Measurements from ENCODE around the gene HMCN2. TPM values are rescaled to one million over a fixed set of nuclear protein-coding genes. Genes with fewer than 3 reads are reported as not detected.

HMCN2 gene
- total RNA-seq, 2 donors from 2014 or later, result not detected

DNA sequence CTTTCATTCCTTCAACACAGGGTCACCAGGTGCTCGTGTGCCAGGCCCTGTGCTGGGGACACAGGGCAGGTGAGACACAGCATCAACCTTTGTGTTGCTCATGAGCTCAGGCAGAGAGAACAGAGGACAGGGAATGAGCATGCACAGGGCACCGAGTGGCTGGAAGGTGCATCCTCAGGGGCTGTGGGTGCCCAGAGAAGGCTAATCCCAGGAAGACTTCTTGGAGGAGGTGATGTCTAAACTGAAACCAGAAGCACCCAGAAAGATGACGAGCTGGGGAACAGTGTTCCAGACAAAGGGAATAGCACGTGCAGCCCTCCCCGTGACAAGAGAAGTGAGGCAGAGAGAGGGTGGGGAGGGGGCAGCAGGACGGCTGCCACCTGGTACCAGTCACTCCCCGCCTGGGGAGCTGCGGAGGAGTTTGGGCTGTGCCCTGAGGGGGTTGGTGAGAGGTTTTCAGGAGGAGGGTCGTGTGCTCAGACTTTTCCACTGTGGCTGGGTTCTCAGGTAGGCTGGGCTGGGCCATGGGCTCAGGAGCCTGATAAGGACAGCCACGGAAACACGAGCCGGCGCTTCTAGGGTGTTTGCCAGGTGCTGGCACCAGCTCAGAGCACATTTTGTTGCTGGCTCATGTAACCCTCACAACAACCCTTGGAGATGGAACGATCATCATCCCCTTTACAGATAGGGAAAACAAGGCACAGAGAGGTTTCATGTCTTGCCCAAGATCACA lies 46.0 kb downstream of the HMCN2 start:
- Mint-ChIP-seq H3K9me3 (no peaks in the 10 kb centered on the region), H3K36me3 (ENCODE audit: low read depth) (no peaks in the 10 kb centered on the region), H3K4me3 (no peak overlapping the region), H3K27ac (no peak overlapping the region), H3K4me1 (no peaks in the 10 kb centered on the region), H3K27me3 (peaks cover 8% of the 10 kb centered on the region)
- no peak for ATAC-seq (replicated peaks)

DNA sequence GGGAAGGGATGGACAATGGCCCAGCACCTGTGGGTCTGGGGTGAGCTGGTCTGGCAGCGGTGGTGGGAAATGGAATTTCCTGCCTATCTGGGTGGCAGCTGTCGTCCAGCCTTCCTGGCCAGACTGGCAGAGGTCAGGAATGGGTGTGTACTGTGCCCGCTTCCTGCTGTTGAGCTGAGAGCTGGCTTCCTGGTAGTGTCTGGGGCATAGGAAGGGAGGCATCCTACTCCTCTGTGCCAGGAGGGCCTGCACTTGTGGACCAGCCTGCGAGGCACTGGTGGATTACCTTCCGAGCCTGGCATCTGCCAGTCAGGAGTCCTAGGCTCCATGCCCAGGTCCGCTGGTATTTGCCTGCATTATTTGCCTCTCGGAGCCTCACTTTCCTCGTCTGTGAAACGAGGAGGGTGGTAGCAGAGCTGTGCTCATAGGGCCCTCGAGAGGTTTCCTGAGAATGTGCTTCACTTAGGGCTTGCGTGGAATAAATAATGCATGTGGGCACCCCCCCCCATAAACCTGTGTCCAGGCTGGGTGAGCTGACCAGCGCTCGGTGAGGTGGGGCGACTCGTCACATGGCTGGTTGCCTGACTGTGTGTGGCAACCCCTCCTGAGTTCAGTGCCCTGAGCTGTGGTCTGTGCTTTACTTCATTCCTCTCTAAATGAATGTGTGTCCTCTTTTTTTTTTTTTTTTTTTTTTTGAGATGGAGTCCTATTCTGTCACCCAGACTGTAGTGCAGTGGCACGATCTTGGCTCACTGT lies 47.7 kb downstream of the HMCN2 start:
- H3K4me1 Mint-ChIP-seq, result no peaks in the 10 kb centered on the region
- H3K36me3 Mint-ChIP-seq (ENCODE audit: low read depth), result no peaks in the 10 kb centered on the region
- peaks cover 14% of the 10 kb centered on the region for H3K27me3 Mint-ChIP-seq
- ATAC-seq (replicated peaks), result no peak
- no peaks in the 10 kb centered on the region for H3K9me3 Mint-ChIP-seq
- no peak overlapping the region for H3K27ac Mint-ChIP-seq
- H3K4me3 Mint-ChIP-seq, result no peak overlapping the region

DNA sequence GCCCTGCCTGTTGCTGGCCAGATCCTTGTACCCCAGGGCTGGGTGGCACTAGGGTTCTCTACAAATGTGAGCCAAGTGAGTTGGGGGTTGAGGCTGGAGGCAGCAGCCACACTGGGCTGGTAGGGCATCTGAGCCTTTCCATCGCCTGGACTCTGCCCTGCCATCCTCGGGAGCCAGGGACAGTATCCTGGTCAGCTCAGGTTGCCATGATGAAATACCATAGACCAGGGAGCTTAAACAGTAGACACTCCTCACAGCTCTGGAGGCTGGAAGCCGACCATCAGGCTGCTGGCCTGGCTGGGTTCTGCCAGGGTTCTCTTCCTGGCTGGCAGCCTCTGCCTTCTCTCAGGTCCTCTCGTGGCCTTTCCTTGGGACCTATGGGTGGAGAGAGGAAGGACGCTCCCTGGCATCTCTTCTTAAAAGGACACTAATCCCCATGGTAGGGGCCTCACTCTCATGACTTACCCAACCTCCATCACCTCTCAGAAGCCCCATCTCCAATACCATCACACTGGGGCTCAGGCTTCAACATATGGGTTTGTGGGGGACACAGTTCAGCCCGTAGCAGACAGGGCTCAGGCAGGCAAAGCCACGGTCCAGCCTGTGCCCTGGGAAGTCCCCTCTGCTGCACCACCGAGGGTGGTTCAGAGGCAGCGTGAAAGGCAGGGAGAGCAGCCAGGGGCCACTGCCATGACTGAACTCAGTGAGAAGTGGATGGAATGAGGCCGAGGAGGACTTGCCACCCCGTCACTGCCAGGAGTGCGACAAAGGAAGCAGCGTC lies 50.1 kb downstream of the HMCN2 start:
- no peak for ATAC-seq (replicated peaks)
- H3K27ac Mint-ChIP-seq, result no peak overlapping the region
- H3K4me1 Mint-ChIP-seq, result no peaks in the 10 kb centered on the region
- H3K27me3 Mint-ChIP-seq, result peaks cover 23% of the 10 kb centered on the region
- H3K4me3 Mint-ChIP-seq, result no peak overlapping the region
- H3K9me3 Mint-ChIP-seq, result no peaks in the 10 kb centered on the region
- no peaks in the 10 kb centered on the region for H3K36me3 Mint-ChIP-seq (ENCODE audit: low read depth)

DNA sequence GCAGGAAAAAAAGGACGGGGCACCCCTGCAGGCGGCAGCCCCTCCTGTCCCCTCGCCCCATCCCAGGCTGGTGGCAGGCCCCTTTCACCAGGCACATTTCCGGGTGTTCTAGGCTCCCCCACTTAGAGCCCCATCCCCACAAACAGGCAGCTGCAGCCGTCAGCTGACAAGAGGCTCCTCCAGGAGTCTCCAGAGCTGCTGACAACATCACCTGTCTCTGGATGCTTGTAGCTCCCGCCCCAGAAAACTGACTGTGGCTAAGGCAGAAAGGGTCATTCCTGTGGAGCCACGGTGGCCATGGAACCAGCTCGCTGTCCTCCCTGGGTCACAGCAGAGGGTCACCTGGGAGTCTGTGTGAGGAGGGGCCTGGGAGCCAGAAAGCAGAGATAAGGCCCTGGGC lies 50.9 kb downstream of the HMCN2 start:
- H3K27ac Mint-ChIP-seq, result no peak overlapping the region
- no peaks in the 10 kb centered on the region for H3K36me3 Mint-ChIP-seq (ENCODE audit: low read depth)
- peaks cover 31% of the 10 kb centered on the region for H3K27me3 Mint-ChIP-seq
- no peaks in the 10 kb centered on the region for H3K4me1 Mint-ChIP-seq
- H3K9me3 Mint-ChIP-seq, result no peaks in the 10 kb centered on the region
- H3K4me3 Mint-ChIP-seq, result no peak overlapping the region
- ATAC-seq (replicated peaks), result no peak

DNA sequence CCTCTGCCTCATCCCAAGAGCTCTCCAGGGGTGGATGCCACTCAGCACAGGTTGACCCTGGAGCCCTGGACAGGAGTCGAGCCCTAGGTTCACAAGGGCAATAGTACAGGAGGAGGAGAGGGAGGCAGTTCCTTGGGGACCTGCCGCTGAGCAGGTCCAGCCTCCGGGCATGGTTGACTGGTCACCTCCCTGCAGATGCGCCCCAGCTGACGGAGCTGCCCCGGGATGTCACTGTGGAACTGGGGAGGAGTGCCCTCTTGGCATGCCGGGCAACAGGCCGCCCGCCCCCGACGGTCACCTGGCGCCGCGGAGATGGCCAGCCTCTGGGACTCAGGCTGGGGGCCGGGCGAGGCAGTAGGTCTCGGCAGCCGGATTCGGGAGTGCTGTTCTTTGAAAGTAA lies 53.7 kb downstream of the HMCN2 start:
- H3K27me3 Mint-ChIP-seq, result peaks cover 55% of the 10 kb centered on the region
- no peak overlapping the region for H3K27ac Mint-ChIP-seq
- no peak for ATAC-seq (replicated peaks)
- H3K9me3 Mint-ChIP-seq, result no peaks in the 10 kb centered on the region
- no peaks in the 10 kb centered on the region for H3K36me3 Mint-ChIP-seq (ENCODE audit: low read depth)
- H3K4me1 Mint-ChIP-seq, result no peaks in the 10 kb centered on the region
- no peak overlapping the region for H3K4me3 Mint-ChIP-seq

DNA sequence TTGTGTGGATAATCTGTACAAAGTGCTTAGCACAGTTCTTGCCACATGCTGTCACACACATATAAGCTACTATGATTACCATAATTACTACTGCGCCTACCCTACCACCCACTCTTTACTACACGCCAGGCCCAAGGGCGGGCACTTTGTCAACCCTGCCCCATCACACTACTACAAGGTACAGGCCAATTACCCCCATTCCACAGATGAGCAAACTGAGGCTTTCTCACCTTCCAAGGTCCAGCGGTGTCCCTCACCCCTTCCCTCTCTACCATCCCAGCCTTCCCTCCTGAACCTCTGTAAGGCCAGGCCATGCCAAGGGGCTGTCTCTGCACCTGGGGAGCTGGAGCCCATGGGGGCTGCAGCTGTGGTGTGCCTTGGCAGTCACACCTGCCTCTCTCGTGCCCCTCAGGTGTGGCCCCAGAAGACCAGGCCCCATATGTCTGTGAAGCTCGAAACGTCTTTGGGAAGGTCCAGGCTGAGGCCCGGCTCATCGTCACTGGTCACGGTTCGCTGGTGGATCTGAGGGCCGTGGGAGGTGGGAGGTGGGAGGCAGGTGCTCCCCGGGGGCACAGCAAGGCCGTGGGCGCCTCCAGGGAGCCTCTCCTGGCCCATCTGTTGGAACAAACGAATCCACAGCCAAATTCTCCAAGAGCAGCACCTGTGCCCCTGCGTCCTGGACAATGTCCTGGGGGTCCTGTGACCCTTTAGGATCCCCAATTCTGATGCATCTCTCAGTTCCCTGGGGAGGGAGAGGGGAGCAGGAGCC lies 54.6 kb downstream of the HMCN2 start:
- Mint-ChIP-seq H3K4me1 (no peaks in the 10 kb centered on the region), H3K36me3 (ENCODE audit: low read depth) (no peaks in the 10 kb centered on the region), H3K27ac (no peak overlapping the region), H3K27me3 (peaks cover 55% of the 10 kb centered on the region), H3K9me3 (no peaks in the 10 kb centered on the region), H3K4me3 (no peak overlapping the region)
- no peak for ATAC-seq (replicated peaks)

DNA sequence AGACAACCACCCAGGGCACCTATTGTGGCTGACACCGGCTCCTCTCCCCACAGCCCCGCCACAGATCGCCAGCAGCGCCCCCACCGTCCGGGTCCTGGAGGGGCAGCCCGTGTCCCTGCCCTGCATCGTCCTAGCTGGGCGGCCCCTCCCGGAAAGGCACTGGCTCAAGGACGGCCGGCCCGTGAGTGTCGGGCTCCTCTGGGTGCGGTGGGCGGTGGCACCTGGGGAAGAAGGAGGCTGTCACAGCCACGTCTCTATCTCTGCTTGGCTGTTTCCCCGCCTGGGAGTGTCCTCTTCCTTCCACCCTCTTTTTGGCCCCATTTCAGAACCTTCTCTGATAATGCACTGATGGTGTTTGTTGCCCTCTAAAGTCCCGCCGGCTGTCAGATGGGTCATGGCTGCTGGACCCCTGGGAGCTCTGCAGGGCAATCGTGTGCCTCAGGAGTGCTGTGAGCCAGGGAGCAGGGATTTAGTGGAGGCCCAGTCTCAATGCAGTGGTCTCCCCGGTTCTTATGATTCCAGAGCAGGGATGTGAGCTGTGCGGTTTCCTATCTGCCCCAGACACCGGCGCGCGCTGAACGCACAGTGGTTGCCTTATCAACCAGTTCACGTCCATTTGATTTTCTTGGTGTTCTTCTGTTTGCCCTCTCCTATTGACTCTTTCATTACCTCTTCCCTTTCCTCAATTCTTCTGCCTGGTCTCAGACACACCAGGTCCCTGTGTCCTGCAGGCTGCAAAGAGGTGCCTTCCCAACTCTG lies 55.3 kb downstream of the HMCN2 start:
- Mint-ChIP-seq H3K9me3 (no peaks in the 10 kb centered on the region), H3K27me3 (peaks cover 56% of the 10 kb centered on the region), H3K4me1 (no peaks in the 10 kb centered on the region)

DNA sequence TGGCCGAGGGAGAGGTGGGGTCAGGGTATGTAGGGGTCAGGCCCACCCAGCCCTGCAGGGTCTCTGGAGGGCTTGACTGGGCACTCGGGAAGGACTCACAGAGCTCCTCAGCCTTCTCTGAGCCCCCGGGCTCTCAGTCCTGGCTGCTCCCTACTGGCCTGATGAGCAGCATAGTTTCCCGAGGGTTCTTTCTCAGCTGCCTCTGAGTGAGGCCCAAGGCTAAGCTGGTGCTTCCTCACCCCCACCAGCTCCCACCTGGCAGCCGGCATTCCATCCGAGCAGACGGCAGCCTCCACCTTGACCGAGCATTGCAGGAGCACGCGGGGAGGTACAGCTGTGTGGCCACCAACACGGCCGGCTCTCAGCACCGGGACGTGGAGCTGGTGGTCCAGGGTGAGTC lies 56.0 kb downstream of the HMCN2 start:
- Mint-ChIP-seq H3K4me3 (no peak overlapping the region), H3K36me3 (ENCODE audit: low read depth) (no peaks in the 10 kb centered on the region), H3K9me3 (no peaks in the 10 kb centered on the region), H3K27ac (no peak overlapping the region), H3K4me1 (no peaks in the 10 kb centered on the region), H3K27me3 (peaks cover 61% of the 10 kb centered on the region)
- no peak for ATAC-seq (replicated peaks)

More for the DNA sequence above, 55.3 kb downstream of the HMCN2 start:
- Mint-ChIP-seq H3K27ac (no peak overlapping the region), H3K4me3 (no peak overlapping the region), H3K36me3 (ENCODE audit: low read depth) (no peaks in the 10 kb centered on the region)
- no peak for ATAC-seq (replicated peaks)

DNA sequence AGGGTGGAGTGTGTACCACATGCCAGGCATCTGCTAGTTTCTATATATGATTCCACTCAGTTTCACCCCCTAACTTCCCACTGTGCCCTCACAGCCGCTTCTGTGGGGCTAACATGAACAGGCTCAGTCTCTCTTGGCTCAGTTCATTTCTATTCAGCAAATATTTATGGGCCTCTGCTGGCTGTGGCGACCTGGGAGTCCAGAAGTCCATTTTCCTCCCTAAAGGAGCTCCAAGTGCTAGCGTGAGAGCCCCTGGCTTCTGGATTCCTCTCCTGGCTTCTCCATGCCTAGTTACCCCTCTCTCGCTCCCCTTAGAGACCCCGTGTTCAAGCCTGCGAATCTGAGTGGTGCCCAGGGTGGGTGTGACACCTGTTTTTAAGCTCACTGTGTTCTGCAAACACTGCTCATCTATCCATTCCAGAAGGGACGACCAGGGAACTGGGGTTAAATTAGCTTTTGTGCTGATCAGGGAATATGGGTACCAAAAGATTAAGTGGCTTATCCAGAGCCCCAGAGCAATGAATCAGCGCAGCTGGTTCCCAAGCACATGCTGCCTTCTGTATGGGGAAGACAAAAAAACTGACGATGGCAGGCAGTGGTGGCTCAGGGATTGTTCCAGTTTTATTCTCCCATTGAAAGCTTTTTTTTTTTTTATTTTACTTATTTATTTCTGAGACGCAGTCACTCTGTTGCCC lies 57.6 kb downstream of the HMCN2 start:
- Mint-ChIP-seq H3K9me3 (no peaks in the 10 kb centered on the region), H3K27ac (no peak overlapping the region), H3K36me3 (ENCODE audit: low read depth) (no peaks in the 10 kb centered on the region), H3K27me3 (peaks cover 55% of the 10 kb centered on the region), H3K4me1 (no peaks in the 10 kb centered on the region), H3K4me3 (no peak overlapping the region)
- ATAC-seq (replicated peaks), result no peak

DNA sequence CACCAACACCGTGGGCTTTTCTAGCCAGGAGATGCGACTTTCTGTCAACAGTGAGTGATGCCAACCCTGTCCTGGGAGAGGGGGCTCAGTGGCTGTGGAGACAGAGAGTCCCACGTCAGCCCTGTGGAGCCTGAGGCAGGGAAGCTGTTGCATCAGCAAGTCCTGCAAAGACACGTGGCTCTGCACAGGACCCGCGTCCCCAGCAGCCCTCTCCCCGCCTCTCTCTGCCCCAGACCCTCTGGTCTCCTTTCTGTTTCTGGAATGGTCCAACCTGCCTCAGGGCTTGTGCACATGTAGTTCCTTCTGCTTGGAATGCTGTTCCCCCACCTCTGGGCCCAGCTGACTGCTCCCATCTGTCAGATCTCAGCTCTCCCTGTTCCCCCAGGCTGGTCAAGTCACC lies 60.4 kb downstream of the HMCN2 start:
- Mint-ChIP-seq H3K9me3 (no peaks in the 10 kb centered on the region), H3K4me3 (no peak overlapping the region), H3K27ac (no peak overlapping the region), H3K4me1 (no peaks in the 10 kb centered on the region), H3K36me3 (ENCODE audit: low read depth) (no peaks in the 10 kb centered on the region), H3K27me3 (peaks cover 57% of the 10 kb centered on the region)
- no peak for ATAC-seq (replicated peaks)

DNA sequence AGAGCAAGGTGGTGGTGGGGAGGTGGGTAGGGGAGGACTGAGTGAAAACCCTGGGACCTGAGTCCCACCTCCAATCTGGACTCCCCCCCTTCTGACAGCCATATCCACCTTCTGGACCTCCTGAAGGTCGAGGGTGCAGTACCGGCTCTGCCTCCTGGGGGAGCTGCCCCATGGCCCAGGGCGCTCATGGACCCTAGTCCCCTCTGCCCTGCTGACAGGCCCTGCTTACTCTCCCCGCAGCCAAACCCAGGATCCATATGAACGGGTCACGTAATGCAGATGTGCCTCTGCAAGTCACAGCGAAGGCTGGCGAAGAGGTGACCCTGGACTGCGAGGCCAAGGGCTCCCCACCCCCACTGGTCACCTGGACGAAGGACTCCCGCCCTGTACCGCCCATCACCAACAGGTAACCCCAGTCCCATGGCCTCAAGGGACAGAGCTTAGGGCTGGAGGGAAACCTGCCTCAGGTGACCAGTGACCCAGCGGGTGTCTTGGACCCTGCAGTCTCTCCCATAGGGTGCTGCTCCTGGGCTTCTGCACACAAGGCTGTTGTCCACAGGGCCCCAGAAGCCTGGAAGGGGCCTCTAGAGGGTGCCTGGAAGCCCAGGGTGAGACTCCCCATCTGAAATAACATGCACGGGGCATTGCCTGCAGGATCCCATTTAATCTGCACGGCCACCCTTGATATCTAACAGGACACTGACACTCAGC lies 61.7 kb downstream of the HMCN2 start:
- no peak overlapping the region for H3K4me3 Mint-ChIP-seq
- ATAC-seq (replicated peaks), result no peak

DNA sequence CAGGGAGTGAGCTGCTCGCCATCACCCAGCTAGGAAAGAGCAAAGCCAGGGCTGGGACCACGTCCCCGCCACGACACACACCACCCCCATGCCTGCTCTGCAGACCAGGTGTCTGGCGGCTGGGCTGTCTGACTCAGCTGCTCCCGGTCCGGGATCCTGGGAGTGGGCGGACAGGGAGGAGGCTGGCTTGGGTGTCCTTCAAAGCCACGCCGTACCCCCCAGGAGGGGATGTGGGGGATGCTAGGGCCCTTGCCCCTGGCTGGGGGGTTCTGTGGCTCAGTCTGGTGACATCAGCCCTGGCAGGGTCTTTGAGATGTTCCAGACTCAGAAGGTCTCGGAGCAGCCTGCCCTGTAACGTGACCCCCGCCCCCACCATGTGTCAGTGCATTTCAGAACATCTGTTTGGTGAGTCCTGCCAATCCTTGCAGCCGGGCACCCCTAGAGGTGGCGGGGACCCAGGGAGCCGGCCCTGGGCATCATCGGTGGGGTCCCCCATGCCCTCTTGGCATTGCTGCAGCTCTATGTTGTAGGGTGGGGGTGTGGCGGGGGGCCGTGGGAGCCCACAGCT lies 62.3 kb downstream of the HMCN2 start:
- Mint-ChIP-seq H3K4me3 (no peak overlapping the region), H3K27ac (no peak overlapping the region), H3K36me3 (ENCODE audit: low read depth) (no peaks in the 10 kb centered on the region), H3K4me1 (no peaks in the 10 kb centered on the region), H3K27me3 (peaks cover 42% of the 10 kb centered on the region), H3K9me3 (no peaks in the 10 kb centered on the region)
- ATAC-seq (replicated peaks), result no peak

More for the DNA sequence above, 61.7 kb downstream of the HMCN2 start:
- no peaks in the 10 kb centered on the region for H3K4me1 Mint-ChIP-seq
- H3K27ac Mint-ChIP-seq, result no peak overlapping the region
- peaks cover 44% of the 10 kb centered on the region for H3K27me3 Mint-ChIP-seq
- no peaks in the 10 kb centered on the region for H3K9me3 Mint-ChIP-seq
- H3K36me3 Mint-ChIP-seq (ENCODE audit: low read depth), result no peaks in the 10 kb centered on the region

Data from activated T-helper 17 cell treated with anti-CD3 and anti-CD28 coated beads, Interleukin-2, amount 50 U/mL, for 72 hours (primary cell).